ENCODE data around the gene PLA2G4B. TPM values are rescaled to one million over a fixed set of nuclear protein-coding genes. Genes with fewer than 3 reads are reported as not detected.

Gene PLA2G4B
- total RNA-seq, 2 donors from 2014 or later, result 2.7 to 8.3 TPM

- Mint-ChIP-seq H3K27me3 (no peaks in the 10 kb centered on the region), H3K36me3 (ENCODE audit: low read depth) (peaks cover 39% of the 10 kb centered on the region), H3K27ac (no peak overlapping the region), H3K4me1 (peaks cover 10% of the 10 kb centered on the region), H3K9me3 (no peaks in the 10 kb centered on the region), H3K4me3 (no peak overlapping the region)
- no peak for ATAC-seq (replicated peaks)
Measured at GRCh38 chr15:41895957-41896356, 57.3 kb downstream of the PLA2G4B start.

GRCh38 chr15:41896566-41896965 is 57.9 kb downstream of the PLA2G4B start:
- H3K4me1 Mint-ChIP-seq, result peaks cover 10% of the 10 kb centered on the region

GRCh38 chr15:41897363-41897799 is 58.7 kb downstream of the PLA2G4B start:
- no peaks in the 10 kb centered on the region for H3K9me3 Mint-ChIP-seq
- H3K4me3 Mint-ChIP-seq, result no peak overlapping the region
- no peak for ATAC-seq (replicated peaks)
- H3K36me3 Mint-ChIP-seq (ENCODE audit: low read depth), result peaks cover 53% of the 10 kb centered on the region
- H3K27ac Mint-ChIP-seq, result peak overlapping the region; percentile 52
- H3K4me1 Mint-ChIP-seq, result peaks cover 12% of the 10 kb centered on the region
- no peaks in the 10 kb centered on the region for H3K27me3 Mint-ChIP-seq

More at GRCh38 chr15:41896566-41896965, 57.9 kb downstream of the PLA2G4B start:
- no peak overlapping the region for H3K4me3 Mint-ChIP-seq
- H3K9me3 Mint-ChIP-seq, result no peaks in the 10 kb centered on the region
- H3K27me3 Mint-ChIP-seq, result no peaks in the 10 kb centered on the region
- no peak for ATAC-seq (replicated peaks)
- H3K27ac Mint-ChIP-seq, result no peak overlapping the region
- H3K36me3 Mint-ChIP-seq (ENCODE audit: low read depth), result peaks cover 45% of the 10 kb centered on the region

Other genes with a start within 250 kb of the PLA2G4B start
- 10 to 100 TPM; 36.4 to 36.6 TPM for gene MGA, start 178.4 kb upstream of the PLA2G4B start, total RNA-seq
- 10 to 100 TPM; 33.7 to 45.5 TPM for gene MAPKBP1, start 64.4 kb upstream of the PLA2G4B start, total RNA-seq
- 10 to 100 TPM; 12.0 to 16.6 TPM for gene JMJD7, start 10.8 kb upstream of the PLA2G4B start, total RNA-seq
- 1 to 10 TPM; 2.4 to 4.9 TPM for gene SPTBN5, start 55.2 kb downstream of the PLA2G4B start, total RNA-seq
- gene EHD4, start 133.7 kb downstream of the PLA2G4B start, total RNA-seq, result 10 to 100 TPM; 51.0 to 56.3 TPM
- under 1 TPM in 1 of 2 donors, not detected in 1; 0.13 TPM for gene PLA2G4E, start 182.2 kb downstream of the PLA2G4B start, total RNA-seq